Right ventricle myocardium superior (tissue), 1 donor: Measurements from ENCODE around the gene TMEM220. TPM values are rescaled to one million over a fixed set of nuclear protein-coding genes. Genes with fewer than 3 reads are reported as not detected.

Source experiments
- ATAC-seq: fragments of 200-7000 bp; cut with Tn5 transposase; one replicate; pipeline ENCODE4 v1.9.1; 2020; ENCODE audit warnings: mild to moderate bottlenecking; ENCODE audit not compliant: poor library complexity
- DNase-seq: peaks from one replicate; pipeline ENCODE4 v3.0.0-alpha.2; 2020
- intact Hi-C: fragments of 100-400 bp; cut with DNase I; formaldehyde crosslinking; loops from one replicate; pipeline ENCODE4 v1.11.2; 2022
- long read RNA-seq: library from polyadenylated mRNA; unstranded; transcript quantifications from one replicate; pipeline ENCODE4 v2.0.0, GENCODE V29; 2021
- total RNA-seq: library from RNA; stranded (reverse); fragmentation: NEBNext Ultra II Directional; extraction: Animal tissue kit (Norgen Biotek cat#: 25700); gene quantifications from one replicate; pipeline ENCODE4 v1.2.1, GENCODE V29; 2021
- donor health status: DM: no; HTN: yes; CAD: no; lungs with severe emphysema.

The TMEM220 gene
- 7.6 TPM for total RNA-seq
- long read RNA-seq, transcript TMEM220-202 (5 exons, 1,402 nt), result minor isoform, 5 of 17 reads
- long read RNA-seq, transcript TMEM220-201 (6 exons, 3,106 nt), result major isoform, 6 of 17 reads
- long read RNA-seq, partial matches to known transcripts, result 0 of 17 reads
- long read RNA-seq, other reads (novel, unspliced or antisense), result 6 of 17 reads

DNA sequence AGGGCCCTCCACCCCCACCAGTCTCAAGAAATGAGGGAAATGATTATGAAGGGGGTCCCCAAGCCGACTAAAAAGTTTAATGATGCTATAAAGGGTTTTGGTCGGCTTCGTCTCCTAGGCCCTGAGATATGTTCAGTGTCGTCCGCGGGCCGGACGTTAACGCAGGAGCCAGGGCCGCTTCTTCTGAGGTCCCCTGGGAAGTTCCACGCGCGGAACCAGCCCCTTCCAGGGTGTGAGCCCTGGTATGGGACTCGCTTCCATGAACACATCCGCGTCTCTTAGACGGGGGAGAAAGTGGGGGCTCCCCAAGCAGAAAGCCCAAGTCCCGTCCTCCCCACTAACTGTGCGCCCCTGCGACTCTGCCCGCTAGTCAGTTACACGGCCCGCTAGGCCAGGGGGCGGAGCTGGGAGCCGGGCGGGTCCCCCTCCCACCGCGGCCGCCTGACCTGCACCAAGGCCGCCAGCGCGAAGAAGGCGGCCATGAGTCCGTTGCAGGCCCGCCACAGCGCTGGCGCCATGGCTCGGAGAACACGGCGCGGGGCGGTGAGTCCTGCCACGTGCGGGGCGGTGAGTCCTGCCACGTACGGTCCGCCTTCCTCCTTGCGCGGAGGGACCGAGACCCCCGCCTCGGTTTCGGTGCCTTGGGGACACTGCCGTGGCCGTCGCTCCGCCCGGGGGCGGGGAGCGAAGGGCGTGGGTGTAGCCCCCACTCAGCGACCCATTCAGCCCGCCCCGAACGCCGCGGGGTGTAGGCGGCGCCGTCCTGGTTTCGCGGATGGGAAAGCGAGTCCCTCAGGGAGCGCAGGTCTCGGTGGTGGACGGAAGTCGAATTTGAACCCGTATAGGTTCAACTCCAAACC is at the start of gene TMEM220:
Gene TMEM220, minus strand, starts transcription at position 690 of the 860 bp plus-strand sequence. Its CDS starts 172 bp downstream, at position 518.
- peak; percentile 98 for ATAC-seq
- intact Hi-C loops, result no loop called here
- peak; percentile 91 for DNase-seq

DNA sequence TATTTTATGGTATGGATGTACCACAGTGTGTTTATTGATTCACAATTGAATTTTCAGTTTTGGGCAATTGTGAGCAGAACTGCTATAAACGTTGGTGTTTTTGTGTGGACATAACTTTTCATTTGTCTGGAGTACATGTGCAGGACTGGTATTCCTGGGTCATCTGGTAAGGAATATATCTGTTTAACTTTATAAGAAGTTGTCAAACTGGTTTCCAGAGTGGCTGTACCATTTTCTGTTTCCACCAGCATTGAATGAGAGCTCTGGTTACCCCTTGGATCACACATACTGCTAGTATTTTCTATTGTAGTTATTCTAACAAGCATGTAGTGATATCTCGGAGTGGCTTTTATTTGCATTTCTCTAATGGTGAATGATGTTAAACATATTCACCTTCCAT is 49.8 kb upstream of the TMEM220 start:
- no peak for ATAC-seq
- intact Hi-C loops, result no loop called here
- no peak for DNase-seq

DNA sequence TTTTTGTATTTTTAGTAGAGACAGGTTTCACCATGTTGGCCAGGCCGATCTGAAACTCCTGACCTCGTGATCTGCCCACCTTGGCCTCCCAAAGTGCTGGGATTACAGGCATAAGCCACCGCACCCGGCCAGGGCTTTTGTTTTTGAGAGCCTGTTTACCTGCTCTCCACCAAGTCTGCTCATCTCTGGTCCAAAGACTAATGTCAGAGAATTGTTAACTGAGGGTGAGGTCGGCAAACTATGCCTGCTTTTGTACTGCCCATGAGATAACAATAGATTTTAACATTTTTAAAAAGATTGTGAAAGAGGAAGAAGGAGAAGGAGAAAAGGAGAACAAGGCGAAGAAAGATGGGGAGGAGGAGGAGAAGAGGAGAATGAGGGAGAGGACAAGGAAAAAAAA is 48.1 kb upstream of the TMEM220 start:
- no peak for ATAC-seq
- DNase-seq, result no peak
- intact Hi-C loops, result no loop called here

DNA sequence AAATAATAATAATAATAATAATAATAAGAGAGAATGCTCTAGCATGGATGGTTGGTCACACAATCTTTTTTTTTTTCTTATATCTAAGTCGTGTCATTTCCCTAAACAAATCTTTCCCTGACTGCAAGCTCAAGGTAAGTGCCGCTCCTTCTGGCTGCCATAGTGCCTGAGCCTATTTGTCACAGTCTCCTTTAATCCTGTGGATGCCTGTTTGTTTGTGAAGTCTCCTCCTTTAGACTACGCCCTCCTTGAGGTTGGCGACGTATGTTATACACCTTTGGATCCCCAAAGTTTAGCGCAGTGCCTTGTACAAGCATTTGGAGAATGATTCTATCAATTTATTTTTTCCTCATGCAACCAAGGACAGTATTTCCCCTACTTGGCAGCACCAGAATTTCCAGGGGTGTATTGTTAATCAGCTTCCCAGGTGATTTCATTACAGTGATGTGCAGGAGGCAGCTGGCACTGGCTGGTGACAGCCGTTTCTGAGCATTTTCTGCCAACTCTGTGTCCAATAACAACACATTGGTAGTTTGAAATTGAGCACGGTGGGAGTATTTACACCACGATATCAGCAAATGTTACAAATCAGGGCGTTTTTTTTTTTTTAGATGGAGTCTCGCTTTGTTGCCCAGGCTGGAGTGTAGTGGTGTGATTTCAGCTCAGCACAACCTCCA is 47.4 kb upstream of the TMEM220 start:
- intact Hi-C loops, result no loop called here
- ATAC-seq (no peak), DNase-seq (no peak)

DNA sequence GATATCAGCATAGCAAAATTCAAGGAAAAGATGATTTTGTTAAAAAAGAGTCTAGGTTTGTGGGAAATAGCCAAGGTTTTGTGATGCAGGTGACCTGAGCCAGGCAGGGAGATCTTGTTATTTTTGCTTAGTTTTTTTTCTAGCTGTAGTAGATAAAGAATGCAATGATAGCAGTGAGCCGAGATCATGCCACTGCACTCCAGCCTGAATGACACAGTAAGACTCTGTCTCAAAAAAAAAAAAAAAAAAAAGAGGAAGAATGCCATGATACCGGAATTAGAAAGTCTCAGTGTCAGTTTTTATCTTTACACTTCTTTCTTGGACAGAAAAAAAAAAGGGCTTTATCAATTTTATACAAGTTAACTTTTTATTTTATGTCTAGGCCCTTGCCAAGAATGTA is 46.6 kb upstream of the TMEM220 start:
- intact Hi-C loops, result no loop called here
- no peak for ATAC-seq
- no peak for DNase-seq

DNA sequence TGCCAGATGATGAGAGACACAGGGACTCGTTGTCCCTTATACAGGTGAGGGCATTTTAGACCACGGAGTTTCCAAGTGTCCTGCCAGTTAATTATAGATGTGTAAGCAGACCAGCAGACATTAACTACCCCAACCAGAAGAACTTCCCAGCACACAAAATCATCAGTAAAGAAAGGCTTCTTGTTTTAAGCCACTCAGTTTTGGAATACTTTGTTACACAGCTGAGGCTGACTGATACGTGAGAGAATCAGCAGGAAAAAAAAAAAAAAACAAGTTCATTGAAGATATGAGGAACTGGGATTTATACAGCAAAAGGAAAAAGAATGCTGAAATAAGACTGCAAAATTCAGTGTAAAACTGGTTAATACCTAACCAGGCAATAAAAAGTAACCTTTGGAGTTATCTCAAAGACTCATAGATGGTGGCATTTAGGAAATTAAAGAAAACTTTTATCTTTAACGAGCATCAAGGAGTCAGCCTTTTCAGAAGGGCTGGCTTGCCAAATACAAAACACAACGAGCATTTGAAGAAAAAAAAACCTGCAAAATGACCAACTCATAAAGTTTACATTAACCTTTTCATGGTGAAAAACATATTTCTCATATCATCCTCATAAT is 46.0 kb upstream of the TMEM220 start:
- ATAC-seq (no peak), DNase-seq (no peak)
- intact Hi-C loops, result no loop called here

DNA sequence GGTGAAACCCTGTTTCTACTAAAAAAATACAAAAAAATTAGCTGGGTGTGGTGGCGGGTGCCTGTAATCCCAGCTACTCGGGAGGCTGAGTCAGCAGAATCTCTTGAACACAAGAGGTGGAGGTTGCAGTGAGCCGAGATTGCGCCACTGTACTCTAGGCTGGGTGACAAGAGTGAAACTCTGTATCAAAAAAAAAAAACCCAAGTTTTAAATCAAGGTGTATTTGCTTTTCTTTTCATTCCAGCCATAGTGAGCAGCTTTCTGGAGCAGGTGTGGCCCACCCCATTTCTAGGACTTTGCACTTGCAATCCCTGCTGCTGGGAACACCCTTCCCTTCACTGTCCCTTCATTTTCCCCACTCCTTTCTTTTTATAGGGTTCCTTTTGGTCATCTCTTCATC is 45.2 kb upstream of the TMEM220 start:
- ATAC-seq (no peak), DNase-seq (no peak)
- intact Hi-C loops, result no loop called here

DNA sequence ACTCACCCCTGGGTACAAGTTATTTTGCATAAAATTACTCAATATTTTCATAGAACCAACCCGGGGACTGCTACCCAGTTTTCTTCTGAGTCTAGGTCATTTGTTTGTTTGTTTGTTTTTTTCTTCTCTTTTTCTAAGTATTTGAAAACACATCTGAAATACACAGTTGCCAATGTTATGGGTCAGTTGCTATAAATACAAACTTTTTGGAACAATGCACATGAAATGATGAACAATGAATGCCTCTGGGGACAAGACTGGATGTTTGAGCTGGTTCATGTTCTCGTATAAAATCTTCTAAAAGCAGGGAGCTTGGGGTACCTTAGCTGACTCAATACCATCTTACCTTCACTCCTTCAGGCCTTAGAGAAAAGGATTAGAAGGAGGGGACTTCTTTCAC is 43.6 kb upstream of the TMEM220 start:
- intact Hi-C loops, result no loop called here
- DNase-seq (no peak), ATAC-seq (no peak)

DNA sequence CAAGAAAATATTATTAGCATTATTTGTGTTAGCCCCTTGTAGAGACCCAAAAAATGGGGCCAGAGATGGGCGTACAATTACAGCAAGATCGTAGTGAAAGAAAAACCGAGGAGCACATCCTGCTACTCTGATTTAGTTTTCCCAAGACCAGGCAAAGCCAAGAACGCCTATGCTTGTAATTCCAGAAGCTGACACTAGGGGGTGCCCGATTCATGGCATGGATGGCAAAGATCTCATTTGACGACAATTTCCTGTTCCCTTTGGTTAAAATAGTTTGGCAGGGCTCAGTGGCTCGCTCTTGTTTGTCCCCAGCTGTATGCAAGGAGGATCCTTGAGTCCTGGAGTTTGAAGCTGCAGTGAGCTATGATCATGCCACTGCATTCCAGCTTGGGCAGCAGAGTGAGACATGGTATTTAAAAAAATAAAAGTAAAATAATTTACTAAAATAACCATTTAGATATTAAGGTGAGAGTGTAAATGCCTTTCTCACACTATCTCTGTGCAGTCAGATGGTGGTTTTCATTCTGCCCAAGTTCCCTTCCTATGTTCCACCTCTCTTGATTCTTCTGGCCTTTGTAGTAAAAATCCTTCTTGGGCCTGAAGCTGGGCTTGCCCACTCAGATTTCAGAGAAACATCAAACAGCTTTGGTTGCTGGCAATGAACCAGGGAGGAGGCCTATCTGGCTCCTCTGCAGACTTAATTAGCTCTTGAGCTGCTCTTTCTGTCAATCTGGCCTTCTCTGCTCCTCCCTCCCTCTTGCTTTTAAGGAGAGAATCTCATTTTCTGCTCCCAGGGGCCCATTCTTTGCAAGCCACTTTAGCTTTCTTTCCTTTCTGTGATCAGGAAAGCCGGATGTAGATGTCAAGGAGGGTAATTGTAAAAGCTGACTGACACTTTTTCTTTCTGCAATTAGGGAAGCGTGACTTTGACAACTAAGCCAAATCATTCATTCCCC is 42.9 kb upstream of the TMEM220 start:
- intact Hi-C loops, result no loop called here
- no peak for DNase-seq
- no peak for ATAC-seq

DNA sequence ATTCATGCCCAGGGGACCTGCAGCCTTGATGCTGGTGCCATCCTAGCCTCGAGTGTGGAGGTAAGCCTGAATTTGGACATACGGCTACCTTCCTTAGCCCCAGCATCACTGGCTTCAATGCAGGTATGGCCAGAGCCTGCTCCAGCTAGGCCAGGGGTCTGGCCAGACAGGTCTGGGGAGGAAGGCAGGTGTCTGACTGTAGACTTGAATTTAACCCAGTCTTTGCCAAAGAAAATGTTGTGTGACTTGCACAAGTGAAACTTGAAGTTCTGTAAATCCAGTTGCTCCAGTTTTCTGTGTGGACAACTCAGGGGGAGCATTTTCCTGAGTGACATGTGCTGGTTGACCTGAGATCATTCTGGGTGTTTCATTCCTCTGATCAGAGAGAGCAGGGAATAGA is 41.3 kb upstream of the TMEM220 start:
- DNase-seq, result no peak
- intact Hi-C loops, result no loop called here
- no peak for ATAC-seq

DNA sequence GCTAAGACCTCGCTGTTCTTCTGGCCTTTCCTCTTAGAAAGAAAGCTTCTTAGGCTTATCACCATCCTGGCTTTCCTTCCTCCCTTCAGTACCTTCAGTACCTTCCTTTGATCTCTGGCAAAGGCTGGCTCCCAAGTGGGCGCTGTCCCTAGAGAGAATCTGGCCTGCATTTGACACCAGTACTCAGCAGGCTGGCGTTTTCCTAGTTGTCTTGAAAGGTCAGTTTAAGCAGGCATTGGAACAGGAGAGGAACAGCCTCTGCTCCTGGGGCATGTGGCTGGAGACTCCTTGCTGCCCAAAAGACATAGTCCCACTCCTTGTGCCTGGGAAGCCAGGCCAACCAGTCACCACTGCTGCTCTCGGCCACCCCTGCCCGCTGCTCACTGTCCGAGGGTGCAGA is 40.0 kb upstream of the TMEM220 start:
- intact Hi-C loops, result no loop called here
- ATAC-seq, result no peak
- no peak for DNase-seq

DNA sequence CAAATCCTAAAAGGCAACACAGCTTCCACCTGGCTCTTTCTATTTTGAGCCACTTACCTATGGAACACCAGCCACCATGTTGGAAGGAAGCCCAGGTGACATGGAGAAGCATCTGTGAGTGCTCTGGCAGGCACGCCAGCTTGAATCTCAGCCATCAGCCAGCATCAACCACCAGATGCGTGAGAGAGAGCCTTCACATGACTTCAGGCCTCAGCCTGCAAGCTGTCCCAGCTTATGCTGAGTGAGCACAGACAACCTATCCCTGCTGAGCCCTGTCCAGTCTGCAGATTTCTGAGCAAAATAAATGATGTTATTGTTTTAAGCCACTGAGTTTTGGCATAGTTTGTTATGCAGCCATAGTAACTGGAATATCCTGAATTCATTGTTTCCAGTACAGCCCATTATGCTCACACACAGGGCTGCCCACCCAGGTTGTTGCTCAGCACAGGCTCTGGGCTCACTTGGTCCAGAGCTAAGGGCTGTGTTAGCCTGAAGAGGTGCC is 39.0 kb upstream of the TMEM220 start:
- no peak for DNase-seq
- ATAC-seq, result no peak
- intact Hi-C loops, result no loop called here

DNA sequence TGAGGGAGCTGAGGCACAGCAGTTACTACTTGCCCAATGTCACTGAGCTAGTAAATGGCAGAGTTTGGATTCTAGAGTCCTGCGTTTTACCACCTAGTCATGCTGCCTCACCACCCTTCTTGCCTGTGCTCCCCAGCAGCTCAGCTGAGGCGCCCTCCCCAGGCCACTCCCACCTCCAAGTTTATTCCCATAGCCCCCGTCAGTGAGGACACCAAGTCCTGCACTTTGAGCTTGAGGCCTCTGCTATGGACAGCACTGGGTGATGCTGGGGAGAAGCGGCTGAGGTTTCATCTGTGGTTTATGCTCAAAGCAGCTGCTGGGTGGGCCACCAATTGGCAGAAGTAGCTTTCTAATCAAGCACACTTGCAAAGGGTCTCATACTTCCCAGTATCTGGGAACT is 37.4 kb upstream of the TMEM220 start:
- ATAC-seq (no peak), DNase-seq (no peak)
- intact Hi-C loops, result no loop called here

DNA sequence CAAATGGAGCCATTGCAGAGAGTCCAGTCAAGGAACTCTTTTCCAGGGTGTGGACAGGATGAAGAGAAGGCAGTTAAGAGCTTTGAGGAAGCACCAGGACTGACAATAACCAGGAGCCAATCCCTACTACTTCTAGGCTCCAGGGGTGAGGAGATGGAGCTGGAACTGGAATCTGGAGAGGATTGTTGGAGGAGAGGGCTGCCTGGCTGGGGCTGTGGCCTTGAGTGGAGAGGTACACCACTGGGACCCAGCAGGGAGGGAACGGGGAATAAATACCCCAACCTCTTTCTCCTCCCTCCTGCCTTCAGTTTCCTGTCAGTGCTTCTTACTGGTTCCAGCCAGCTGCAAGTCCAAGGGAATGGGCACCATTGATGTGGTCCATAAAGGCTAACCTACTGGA is 32.2 kb upstream of the TMEM220 start:
- no peak for ATAC-seq
- intact Hi-C loops, result no loop called here
- no peak for DNase-seq

DNA sequence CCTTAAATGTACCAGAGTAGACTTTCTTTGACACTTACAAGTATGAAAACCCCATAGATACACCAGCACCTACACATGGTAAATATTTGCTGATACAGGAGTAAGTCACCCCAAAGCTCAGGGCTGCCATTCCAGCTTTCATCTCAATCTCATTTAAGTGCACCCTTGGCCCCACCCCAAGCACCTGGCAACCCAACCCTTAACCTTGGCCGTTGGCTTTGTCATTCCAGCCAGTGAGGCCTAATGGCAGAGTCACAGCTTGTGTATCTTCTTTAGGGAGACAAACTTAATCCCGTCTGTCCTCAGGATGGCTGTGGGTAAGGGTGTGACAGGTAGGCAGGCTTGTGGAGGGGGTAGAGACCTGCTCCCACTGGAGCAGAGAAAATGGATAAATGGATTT is 31.5 kb upstream of the TMEM220 start:
- ATAC-seq, result no peak
- no peak for DNase-seq
- intact Hi-C loops, result no loop called here

DNA sequence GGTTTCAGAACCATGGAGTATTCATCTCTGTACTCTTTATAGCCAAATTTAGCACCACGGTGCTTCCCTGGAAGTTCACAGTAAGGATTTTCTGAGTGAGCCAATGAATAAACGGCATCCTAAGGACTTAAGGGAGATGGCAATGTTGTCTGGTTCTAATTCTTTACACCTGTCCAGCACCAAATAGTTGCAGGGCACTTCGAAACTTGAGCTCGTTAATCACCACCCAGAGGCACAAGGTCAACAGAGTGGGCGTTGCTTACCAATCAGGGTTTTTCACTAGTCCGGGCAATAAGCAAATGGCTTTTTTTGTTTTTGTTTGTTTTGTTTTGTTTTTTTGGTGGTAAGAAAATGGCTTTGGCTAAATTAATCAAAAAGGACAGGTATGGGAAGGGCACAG is 28.2 kb upstream of the TMEM220 start:
- ATAC-seq, result no peak
- intact Hi-C loops, result no loop called here
- no peak for DNase-seq

DNA sequence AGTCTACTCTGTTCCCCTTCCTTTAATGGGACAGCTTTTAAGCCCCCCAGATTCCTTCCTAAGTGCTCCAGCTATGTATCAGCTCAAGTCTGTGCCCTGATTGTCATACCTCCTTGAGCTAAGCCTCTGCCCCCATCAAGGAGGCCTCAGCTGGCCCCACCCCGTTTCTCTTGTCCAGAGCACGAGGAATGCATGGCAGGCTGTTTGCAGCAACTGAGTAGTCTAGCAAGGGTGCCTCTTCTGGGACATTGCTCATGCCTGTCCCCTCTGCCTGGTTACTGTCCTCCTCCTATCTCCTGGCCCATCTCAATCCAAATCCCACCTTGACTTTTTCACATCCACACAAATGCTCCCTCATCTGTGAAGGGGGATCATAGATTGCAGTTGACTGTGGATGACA is 27.8 kb upstream of the TMEM220 start:
- intact Hi-C loops, result no loop called here
- ATAC-seq (no peak), DNase-seq (no peak)

DNA sequence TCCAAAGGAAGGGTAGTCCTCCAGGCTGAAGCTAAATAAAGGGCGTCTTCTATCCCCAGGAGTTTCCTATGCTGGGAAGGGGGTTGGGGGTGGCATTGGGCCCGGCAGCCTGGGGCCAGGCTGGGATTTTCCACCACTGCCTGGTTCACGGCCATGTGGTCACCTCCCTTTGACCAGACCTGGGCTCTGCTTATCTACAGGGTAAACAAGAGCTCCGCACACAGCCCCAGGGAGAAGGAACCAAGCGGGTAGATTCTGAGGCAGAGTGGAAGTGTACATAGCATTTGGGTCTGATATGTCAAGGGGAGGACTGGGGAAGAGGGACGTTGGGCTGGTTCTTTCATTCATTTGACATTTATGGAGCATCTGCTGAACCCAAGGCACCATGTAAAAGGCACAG is 27.2 kb upstream of the TMEM220 start:
- no peak for DNase-seq

More for the DNA sequence above, 27.2 kb upstream of the TMEM220 start:
- intact Hi-C loops, result no loop called here
- no peak for ATAC-seq
